Mesendoderm (in vitro differentiated cells): ENCODE measurements around the gene GGTLC1. TPM values are rescaled to one million over a fixed set of nuclear protein-coding genes. Genes with fewer than 3 reads are reported as not detected.

Experiments used
- DNase-seq: peaks from one replicate; pipeline ENCODE4 v3.0.0; 2013
- H2AK5ac ChIP-seq: 2 replicates; pipeline ENCODE4 v1.6.1; 2013; ENCODE audit warnings: low read length, inconsistent platforms
- H2BK120ac ChIP-seq: 2 replicates; pipeline ENCODE4 v1.6.1; 2013; ENCODE audit warnings: low read depth, mild to moderate bottlenecking, low read length, moderate library complexity, mixed read lengths
- H2BK15ac ChIP-seq: replicated peaks from 2 replicates; pipeline ENCODE4 v1.6.1; 2013; ENCODE audit warnings: low read depth, mild to moderate bottlenecking, moderate library complexity
- H2BK5ac ChIP-seq: 2 replicates; pipeline ENCODE4 v1.6.1; 2013; ENCODE audit warnings: low read length, inconsistent platforms
- H3K18ac ChIP-seq: 2 replicates; pipeline ENCODE4 v1.6.1; 2013; ENCODE audit warnings: mild to moderate bottlenecking, low read length, mixed read lengths
- H3K23ac ChIP-seq: one replicate; pipeline ENCODE4 v1.6.1; 2013; ENCODE audit warnings: low read length
- H3K27ac ChIP-seq: 2 replicates; pipeline ENCODE4 v1.5.1; 2013; ENCODE audit warnings: low read depth, mild to moderate bottlenecking, inconsistent platforms, low read length, moderate library complexity
- H3K27me3 ChIP-seq: 2 replicates; pipeline ENCODE4 v1.6.1; 2013; ENCODE audit warnings: low read length, control low read depth, mild to moderate bottlenecking, inconsistent platforms; ENCODE audit not compliant: insufficient read depth, poor library complexity
- H3K36me3 ChIP-seq: 2 replicates; pipeline ENCODE4 v1.6.1; 2013; ENCODE audit warnings: low read length, inconsistent platforms; ENCODE audit not compliant: control insufficient read depth, insufficient read depth
- H3K4ac ChIP-seq: one replicate; pipeline ENCODE4 v1.6.1; 2013; ENCODE audit warnings: low read depth, mild to moderate bottlenecking, low read length, moderate library complexity
- H3K4me1 ChIP-seq: 2 replicates; pipeline ENCODE4 v1.6.1; 2013; ENCODE audit warnings: low read depth, low read length, inconsistent platforms; ENCODE audit not compliant: control insufficient read depth
- H3K4me2 ChIP-seq: 2 replicates; pipeline ENCODE4 v1.6.1; 2013; ENCODE audit warnings: low read length
- H3K4me3 ChIP-seq: 2 replicates; pipeline ENCODE4 v1.5.1; 2013; ENCODE audit warnings: mild to moderate bottlenecking, low read length
- H3K56ac ChIP-seq: one replicate; pipeline ENCODE4 v1.6.1; 2013; ENCODE audit warnings: low read length
- H3K79me1 ChIP-seq: 2 replicates; pipeline ENCODE4 v1.6.1; 2013; ENCODE audit warnings: low read length, inconsistent platforms
- H3K79me2 ChIP-seq: 2 replicates; pipeline ENCODE4 v1.6.1; 2013; ENCODE audit warnings: mild to moderate bottlenecking, low read length; ENCODE audit not compliant: control insufficient read depth, insufficient read depth
- H3K9ac ChIP-seq: 2 replicates; pipeline ENCODE4 v1.6.1; 2013; ENCODE audit warnings: low read length, inconsistent platforms
- H4K5ac ChIP-seq: one replicate; pipeline ENCODE4 v1.6.1; 2013; ENCODE audit warnings: low read length
- H4K8ac ChIP-seq: one replicate; pipeline ENCODE4 v1.6.1; 2013; ENCODE audit warnings: low read depth, mild to moderate bottlenecking, control low read depth, low read length, moderate library complexity
- WGBS: extraction: QIAGEN DNeasy Blood & Tissue Kit; methylation state at CpG from one replicate; pipeline ENCODE4 v1.1.7; 2013; ENCODE audit warnings: low lambda C conversion rate, missing lambda C conversion rate; ENCODE audit not compliant: insufficient coverage; ENCODE audit errors: extremely low coverage; 5-methylcytosine and 5-hydroxymethylcytosine counted together
- polyA plus RNA-seq, 2 experiments: library from polyadenylated mRNA; stranded (reverse); fragments of 200-250 nt; gene quantifications; one replicate each; pipeline ENCODE4 v1.2.3, GENCODE V29; 2013

Gene GGTLC1
- polyA plus RNA-seq (2013, experiment 1 of 2) = not detected
- polyA plus RNA-seq (2013, experiment 2 of 2) = not detected

GRCh38 chr20:23988561-23988960 is at the start of gene GGTLC1:
GGTLC1 (minus strand) TSS chr20:23988779; CDS start chr20:23986611, 2,168 bp downstream.
- DNase-seq = no peak
- no peaks in the 10 kb centered on the region for H3K4me1 ChIP-seq
- no peak within 1 kb of the TSS for H3K18ac ChIP-seq
- no peaks in the 10 kb centered on the region for H3K79me2 ChIP-seq
- no peak within 1 kb of the TSS for H3K56ac ChIP-seq
- no peak within 1 kb of the TSS for H2BK5ac ChIP-seq
- no peaks in the 10 kb centered on the region for H3K79me1 ChIP-seq
- H2BK15ac ChIP-seq = no peak within 1 kb of the TSS
- no peak within 1 kb of the TSS for H3K4ac ChIP-seq
- no peak within 1 kb of the TSS for H3K9ac ChIP-seq
- no CpG with 5 or more reads among the region's 26 CpGs for WGBS
- no peak within 1 kb of the TSS for H3K23ac ChIP-seq
- no peak within 1 kb of the TSS for H3K4me3 ChIP-seq
- H4K5ac ChIP-seq = no peak within 1 kb of the TSS
- no peaks in the 10 kb centered on the region for H3K27me3 ChIP-seq
- H2AK5ac ChIP-seq = no peak within 1 kb of the TSS
- H3K4me2 ChIP-seq = no peak within 1 kb of the TSS
- no peak within 1 kb of the TSS for H3K27ac ChIP-seq
- H3K36me3 ChIP-seq = no peaks in the 10 kb centered on the region
- H2BK120ac ChIP-seq = no peak within 1 kb of the TSS
- no peak within 1 kb of the TSS for H4K8ac ChIP-seq

GRCh38 chr20:24034820-24035219 is 46.2 kb upstream of the GGTLC1 start:
- no peaks in the 10 kb centered on the region for H3K27me3 ChIP-seq
- H2BK5ac ChIP-seq = no peak overlapping the region
- no CpG with 5 or more reads among the region's 2 CpGs for WGBS
- H2BK120ac ChIP-seq = no peak overlapping the region
- no peaks in the 10 kb centered on the region for H3K79me1 ChIP-seq
- no peaks in the 10 kb centered on the region for H3K36me3 ChIP-seq
- H3K23ac ChIP-seq = no peak overlapping the region
- H4K8ac ChIP-seq = no peak overlapping the region
- no peaks in the 10 kb centered on the region for H3K4me1 ChIP-seq
- no peak overlapping the region for H3K9ac ChIP-seq
- DNase-seq = no peak
- no peak overlapping the region for H3K56ac ChIP-seq
- no peaks in the 10 kb centered on the region for H3K79me2 ChIP-seq
- H3K4me3 ChIP-seq = no peak overlapping the region
- H2AK5ac ChIP-seq = no peak overlapping the region
- H3K27ac ChIP-seq = no peak overlapping the region
- no peak overlapping the region for H3K4me2 ChIP-seq
- no peak overlapping the region for H3K18ac ChIP-seq
- no peak overlapping the region for H3K4ac ChIP-seq
- H2BK15ac ChIP-seq = no peak overlapping the region
- no peak overlapping the region for H4K5ac ChIP-seq

GRCh38 chr20:24033565-24033964 is 45.0 kb upstream of the GGTLC1 start:
- Histone ChIP-seq H3K23ac (no peak overlapping the region), H3K79me1 (no peaks in the 10 kb centered on the region), H3K4me1 (no peaks in the 10 kb centered on the region), H3K4me3 (no peak overlapping the region), H4K8ac (no peak overlapping the region), H3K79me2 (no peaks in the 10 kb centered on the region), H3K4ac (no peak overlapping the region), H2BK120ac (no peak overlapping the region), H3K18ac (no peak overlapping the region), H3K56ac (no peak overlapping the region), H2BK15ac (no peak overlapping the region), H3K27me3 (no peaks in the 10 kb centered on the region), H3K9ac (no peak overlapping the region), H3K27ac (no peak overlapping the region), H3K4me2 (no peak overlapping the region), H2AK5ac (no peak overlapping the region), H3K36me3 (no peaks in the 10 kb centered on the region), H2BK5ac (no peak overlapping the region), H4K5ac (no peak overlapping the region)
- no peak for DNase-seq
- WGBS = no CpG with 5 or more reads among the region's 3 CpGs

GRCh38 chr20:24033151-24033550 is 44.6 kb upstream of the GGTLC1 start:
- no peaks in the 10 kb centered on the region for H3K79me2 ChIP-seq
- no peak overlapping the region for H3K18ac ChIP-seq
- no peak overlapping the region for H3K4ac ChIP-seq
- H2BK120ac ChIP-seq = no peak overlapping the region
- no peak overlapping the region for H4K5ac ChIP-seq
- H3K4me2 ChIP-seq = no peak overlapping the region
- H3K4me1 ChIP-seq = no peaks in the 10 kb centered on the region
- no peak overlapping the region for H3K56ac ChIP-seq
- H3K27me3 ChIP-seq = no peaks in the 10 kb centered on the region
- no peak overlapping the region for H4K8ac ChIP-seq
- H3K79me1 ChIP-seq = no peaks in the 10 kb centered on the region
- H2BK15ac ChIP-seq = no peak overlapping the region
- no peak overlapping the region for H3K23ac ChIP-seq
- no peaks in the 10 kb centered on the region for H3K36me3 ChIP-seq
- no peak overlapping the region for H3K9ac ChIP-seq
- no peak overlapping the region for H2AK5ac ChIP-seq
- DNase-seq = no peak
- H3K27ac ChIP-seq = no peak overlapping the region
- no peak overlapping the region for H2BK5ac ChIP-seq
- no peak overlapping the region for H3K4me3 ChIP-seq

- no peak overlapping the region for H4K5ac ChIP-seq
- no peaks in the 10 kb centered on the region for H3K27me3 ChIP-seq
- WGBS = no CpG with 5 or more reads among the region's 5 CpGs
Measured at GRCh38 chr20:24032400-24032898, 43.9 kb upstream of the GGTLC1 start.

GRCh38 chr20:24027229-24027628 is 38.6 kb upstream of the GGTLC1 start:
- no peak for DNase-seq
- H3K23ac ChIP-seq = no peak overlapping the region
- no peak overlapping the region for H3K18ac ChIP-seq

More at GRCh38 chr20:24032400-24032898, 43.9 kb upstream of the GGTLC1 start:
- Histone ChIP-seq H3K4me1 (no peaks in the 10 kb centered on the region), H3K79me1 (no peaks in the 10 kb centered on the region), H3K9ac (no peak overlapping the region), H3K4me2 (no peak overlapping the region), H2BK120ac (no peak overlapping the region), H4K8ac (no peak overlapping the region), H2BK5ac (no peak overlapping the region), H2BK15ac (no peak overlapping the region), H3K27ac (no peak overlapping the region), H3K18ac (no peak overlapping the region), H3K36me3 (no peaks in the 10 kb centered on the region), H2AK5ac (no peak overlapping the region), H3K79me2 (no peaks in the 10 kb centered on the region), H3K4ac (no peak overlapping the region), H3K4me3 (no peak overlapping the region), H3K23ac (no peak overlapping the region), H3K56ac (no peak overlapping the region)
- no peak for DNase-seq

More at GRCh38 chr20:24027229-24027628, 38.6 kb upstream of the GGTLC1 start:
- Histone ChIP-seq H4K8ac (no peak overlapping the region), H2BK15ac (no peak overlapping the region), H3K4me1 (no peaks in the 10 kb centered on the region), H3K4me2 (no peak overlapping the region), H2AK5ac (no peak overlapping the region), H3K4me3 (no peak overlapping the region), H3K36me3 (no peaks in the 10 kb centered on the region), H3K56ac (no peak overlapping the region), H3K79me1 (no peaks in the 10 kb centered on the region), H3K27ac (no peak overlapping the region), H3K4ac (no peak overlapping the region), H4K5ac (no peak overlapping the region), H3K9ac (no peak overlapping the region), H2BK120ac (no peak overlapping the region), H3K27me3 (no peaks in the 10 kb centered on the region), H3K79me2 (no peaks in the 10 kb centered on the region), H2BK5ac (no peak overlapping the region)
- no CpG with 5 or more reads among the region's 6 CpGs for WGBS
